DMS 273 (cell line): ENCODE measurements around the gene TGM2.
A peak's percentile ranks its signal among the peaks of the same experiment; 100 is the strongest.
"Not testable (repeated sequence)": the region's sequence is repeated elsewhere in the genome, so short reads cannot be mapped to it uniquely, and the experiment has no call there.

Source experiments
- DNase-seq: peaks from one replicate; lab custom pipeline; 2025; ENCODE audit not compliant: unreplicated experiment; lab: John Stamatoyannopoulos, UW

The TGM2 gene

GRCh38 chr20:38102206-38102605, 62.9 kb downstream of the TGM2 start:
- DNase-seq, result not testable (repeated sequence)

DNA sequence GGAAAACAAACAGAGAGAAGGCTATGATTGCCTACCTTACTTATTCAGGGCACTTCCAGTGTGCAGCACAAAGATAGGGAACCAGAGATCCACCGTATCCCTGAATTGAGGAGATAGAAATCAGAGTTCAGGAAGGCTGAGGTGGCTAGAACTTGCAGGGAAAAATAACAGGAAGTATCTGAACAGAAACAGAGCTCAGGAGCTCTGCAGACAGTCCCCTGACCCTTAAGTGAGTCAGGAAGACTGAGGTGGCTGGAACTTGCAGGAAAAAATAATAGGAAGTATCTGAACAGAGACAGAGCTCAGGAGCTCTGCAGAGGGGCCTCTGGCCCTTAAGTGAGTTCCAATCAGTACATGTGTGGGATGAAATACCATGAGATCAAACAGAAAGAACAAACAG, 66.1 kb downstream of the TGM2 start:
- DNase-seq, result no peak

DNA sequence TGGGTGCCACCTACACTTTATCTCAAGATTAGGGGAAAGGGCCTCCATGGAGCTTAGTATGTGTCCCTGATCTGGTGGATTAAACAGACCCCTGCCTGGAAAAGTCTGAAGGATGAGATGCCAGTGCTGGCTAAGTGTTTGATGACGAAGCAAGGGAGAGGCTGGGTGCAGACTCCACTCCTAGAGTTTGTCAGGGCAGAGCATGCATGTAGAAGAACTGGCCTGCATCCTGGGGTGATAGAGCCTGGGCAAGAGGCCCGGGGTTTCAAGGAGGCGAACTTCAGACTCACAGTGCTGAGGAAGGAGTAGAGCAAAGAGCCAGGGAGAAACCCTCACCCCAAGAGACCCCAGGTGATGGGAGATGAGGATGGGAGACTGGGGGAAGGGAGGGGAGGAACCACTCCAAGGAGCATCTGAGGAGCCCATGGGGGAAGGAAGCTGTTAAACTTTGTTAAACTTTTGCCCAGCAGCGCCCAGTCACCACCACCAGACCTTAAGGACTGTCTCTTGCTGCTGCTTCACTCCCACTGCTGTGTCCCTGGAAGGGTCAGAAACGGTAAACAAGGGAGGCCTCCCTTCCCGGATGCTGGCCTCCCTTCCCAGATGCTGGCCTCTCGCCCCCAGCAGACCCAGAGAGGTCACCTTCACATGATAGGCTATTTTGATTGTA, 69.9 kb downstream of the TGM2 start:
- DNase-seq, result no peak

GRCh38 chr20:38094373-38094891, 70.6 kb downstream of the TGM2 start:
- DNase-seq, result peak; percentile 37

DNA sequence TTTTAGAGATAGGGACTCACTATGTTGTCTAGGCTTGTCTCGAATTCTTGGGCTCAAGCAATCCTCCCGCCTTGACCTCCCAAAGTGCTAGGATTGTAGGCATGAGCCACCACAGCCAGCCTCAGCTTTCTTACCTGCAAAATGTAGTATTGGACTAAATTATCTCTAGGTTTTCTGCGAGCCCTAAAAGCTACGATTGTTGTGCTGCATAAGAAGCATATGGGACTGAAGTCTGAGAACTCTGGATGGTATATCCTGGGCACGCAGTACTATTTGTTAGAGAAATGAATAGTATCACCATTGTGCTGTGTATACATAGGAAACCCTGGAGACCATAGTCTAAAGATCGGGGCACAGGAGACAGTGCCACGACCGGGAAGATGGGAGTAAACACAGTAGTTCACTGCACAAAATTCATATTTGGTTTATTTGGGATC, 71.4 kb downstream of the TGM2 start:
- no peak for DNase-seq

GRCh38 chr20:38092915-38093314, 72.2 kb downstream of the TGM2 start:
- no peak for DNase-seq

DNA sequence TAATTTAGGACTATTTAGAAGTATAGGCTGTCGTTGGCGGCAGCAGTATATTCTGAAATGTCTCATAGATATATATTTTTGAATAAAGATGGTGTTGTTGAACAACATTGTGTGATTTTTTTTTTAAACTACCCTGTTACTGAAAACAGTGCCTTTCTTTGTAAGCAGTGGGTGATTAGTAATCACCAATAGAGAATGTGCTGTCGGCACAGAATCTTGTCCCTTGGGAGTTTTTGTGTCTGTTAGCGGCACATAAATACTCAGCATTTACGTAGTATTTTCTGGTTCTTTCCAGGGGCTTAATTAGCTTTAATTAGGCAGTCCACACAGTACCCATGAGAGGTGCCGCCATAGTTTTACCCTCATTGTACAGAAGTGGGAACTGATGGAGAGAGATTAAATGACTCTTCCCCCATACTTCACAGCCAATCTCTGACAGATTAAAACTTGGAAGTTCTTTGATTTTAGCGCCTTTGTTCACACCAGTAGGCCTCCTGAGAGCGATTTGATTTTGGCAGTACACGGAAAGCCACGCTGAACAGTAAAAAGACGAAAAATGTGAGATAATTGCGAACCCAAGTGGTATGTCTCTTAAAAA, 72.7 kb downstream of the TGM2 start:
- DNase-seq, result no peak

- DNase-seq, result peak; percentile 50
These were observed 73.4 kb downstream of the TGM2 start for GRCh38 chr20:38091441-38092216.

DNA sequence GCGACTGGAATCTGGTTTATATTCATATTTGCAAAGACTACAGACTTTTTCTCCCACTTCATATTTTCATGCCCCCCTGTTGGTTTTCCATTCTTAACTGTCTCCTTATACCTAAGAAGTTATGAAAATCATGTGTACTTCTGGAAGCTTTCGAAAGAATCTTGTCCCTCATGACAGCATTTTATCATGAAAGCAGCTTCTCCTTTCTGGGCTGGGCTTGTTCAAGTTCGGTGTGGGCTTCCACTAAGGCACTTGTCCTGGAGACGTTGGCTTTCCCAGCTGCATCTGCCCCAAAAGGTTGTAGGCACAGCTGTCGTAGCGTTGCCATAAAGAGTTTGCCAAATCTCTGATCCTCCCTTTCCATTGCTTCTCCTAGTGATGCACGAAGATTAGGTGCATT, 75.0 kb downstream of the TGM2 start:
- DNase-seq, result no peak

- no peak for DNase-seq
These were observed 75.6 kb downstream of the TGM2 start for GRCh38 chr20:38089500-38089899.

DNA sequence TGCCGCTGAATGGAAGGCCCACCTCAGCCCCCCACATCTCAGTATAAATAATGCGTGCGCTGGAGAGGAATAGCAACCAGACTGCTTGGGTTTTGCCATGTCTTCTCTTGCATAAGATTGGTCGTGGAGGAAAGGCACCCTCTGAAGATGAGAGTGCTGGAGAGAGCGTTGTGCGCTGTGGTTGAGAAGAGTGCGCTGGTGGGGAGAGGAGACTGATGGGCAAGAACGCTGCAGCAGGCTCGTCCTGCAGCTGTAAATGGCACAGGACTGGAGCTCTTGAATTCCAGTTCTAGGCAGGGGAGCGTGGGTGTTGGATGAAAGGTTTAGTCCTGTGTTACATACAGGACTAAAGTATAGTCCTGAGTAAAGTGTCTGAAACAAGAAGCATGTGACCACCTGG, 80.0 kb downstream of the TGM2 start:
- DNase-seq, result no peak

- DNase-seq, result no peak
These were observed 80.6 kb downstream of the TGM2 start for GRCh38 chr20:38084425-38084951.

DNA sequence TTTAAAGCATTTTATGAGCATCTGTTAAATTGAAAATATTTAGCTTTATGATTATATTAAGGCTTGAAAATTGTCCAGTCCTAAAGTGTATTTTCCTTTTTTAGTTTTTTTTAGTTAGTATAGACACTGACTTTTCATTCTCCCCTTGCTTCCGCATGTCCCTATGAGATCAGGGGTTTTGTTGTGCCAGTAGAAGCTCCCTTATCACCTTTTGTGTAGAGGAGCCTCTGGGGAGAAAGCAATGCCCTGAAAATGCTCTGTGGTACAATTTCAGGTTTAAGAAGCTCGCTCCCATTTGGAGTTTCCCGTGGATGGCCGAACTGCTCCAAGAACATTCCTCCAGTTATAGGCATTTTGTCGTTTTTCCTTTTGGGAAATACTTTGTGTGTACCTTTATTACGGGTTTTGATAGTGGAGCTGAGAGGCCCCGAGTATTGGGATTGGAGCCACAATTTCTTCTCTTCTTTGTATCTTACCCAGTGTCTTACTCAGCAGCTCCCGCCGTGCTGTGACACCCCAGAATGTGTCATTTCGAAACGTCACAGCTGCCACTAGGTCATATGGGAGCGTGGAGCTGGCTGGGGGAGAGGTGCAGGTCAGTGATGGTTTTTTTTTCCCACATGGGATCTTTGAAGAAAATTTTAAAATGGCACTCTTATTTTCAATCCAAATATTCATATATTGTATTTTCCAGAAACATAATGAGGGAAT, 81.6 kb downstream of the TGM2 start:
- DNase-seq, result no peak

GRCh38 chr20:38082894-38083293, 82.2 kb downstream of the TGM2 start:
- DNase-seq, result no peak

- DNase-seq, result no peak
These were observed 83.5 kb downstream of the TGM2 start for GRCh38 chr20:38081575-38081974.

GRCh38 chr20:38079353-38079752, 85.7 kb downstream of the TGM2 start:
- no peak for DNase-seq

DNA sequence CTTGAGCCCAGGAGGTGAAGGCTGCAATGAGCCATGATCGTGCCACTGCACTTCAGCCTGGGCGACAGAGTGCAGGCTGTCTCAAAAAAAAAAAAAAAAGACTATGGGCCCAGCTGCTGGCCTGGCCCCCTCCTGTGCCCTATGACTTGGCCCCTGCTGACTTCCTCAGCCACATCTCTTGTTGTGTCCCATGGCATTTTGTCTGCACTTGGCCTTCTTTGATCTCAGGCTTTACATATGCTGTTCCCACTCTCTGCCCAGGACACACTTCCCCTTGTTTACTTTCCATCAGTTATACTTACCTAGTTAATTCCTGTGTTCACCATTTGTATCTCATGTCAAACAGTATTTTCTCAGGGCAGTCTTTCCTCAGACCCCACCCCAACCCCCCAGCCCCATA, 87.0 kb downstream of the TGM2 start:
- no peak for DNase-seq
